GM10248 (cell line): ENCODE measurements around the gene LCN12.

Experiments
- CTCF ChIA-PET: fragments of 300-600 bp; sonication (Branson Sonifier 250); formaldehyde crosslinking; extraction: SDS; loops from one replicate; lab custom pipeline; 2021; ENCODE audit warnings: antibody characterized with exemption; lab: Yijun Ruan, JAX
- POLR2A ChIA-PET: fragments of 350-650 bp; sonication (Branson Sonifier 250); formaldehyde crosslinking; extraction: SDS; loops from one replicate; lab custom pipeline; 2020; ENCODE audit warnings: antibody characterized with exemption; lab: Yijun Ruan, JAX
- DNase-seq: peaks from one replicate; pipeline ENCODE4 v3.0.0; 2012; ENCODE audit errors: extremely low spot score
- TF ChIP-seq, protein P1 (sequence below): IDR thresholded peaks from 2 replicates; pipeline ENCODE4 v1.5.1; 2012; ENCODE audit warnings: mild to moderate bottlenecking, low read depth; ENCODE audit errors: extremely low read depth, missing control alignments, control extremely low read depth

Gene LCN12

GRCh38 chr9:136970361-136970760, 18.3 kb downstream of the LCN12 start:
- ChIA-PET POLR2A (no interaction called here), CTCF (interaction anchor here (1.2 to 2.1 kb wide), 3 partner anchors 9 to 94 kb away, joined by 3 to 6 read pairs (median 4); no protein-coding TSS in a partner anchor)
- TF ChIP-seq, protein P1, sequence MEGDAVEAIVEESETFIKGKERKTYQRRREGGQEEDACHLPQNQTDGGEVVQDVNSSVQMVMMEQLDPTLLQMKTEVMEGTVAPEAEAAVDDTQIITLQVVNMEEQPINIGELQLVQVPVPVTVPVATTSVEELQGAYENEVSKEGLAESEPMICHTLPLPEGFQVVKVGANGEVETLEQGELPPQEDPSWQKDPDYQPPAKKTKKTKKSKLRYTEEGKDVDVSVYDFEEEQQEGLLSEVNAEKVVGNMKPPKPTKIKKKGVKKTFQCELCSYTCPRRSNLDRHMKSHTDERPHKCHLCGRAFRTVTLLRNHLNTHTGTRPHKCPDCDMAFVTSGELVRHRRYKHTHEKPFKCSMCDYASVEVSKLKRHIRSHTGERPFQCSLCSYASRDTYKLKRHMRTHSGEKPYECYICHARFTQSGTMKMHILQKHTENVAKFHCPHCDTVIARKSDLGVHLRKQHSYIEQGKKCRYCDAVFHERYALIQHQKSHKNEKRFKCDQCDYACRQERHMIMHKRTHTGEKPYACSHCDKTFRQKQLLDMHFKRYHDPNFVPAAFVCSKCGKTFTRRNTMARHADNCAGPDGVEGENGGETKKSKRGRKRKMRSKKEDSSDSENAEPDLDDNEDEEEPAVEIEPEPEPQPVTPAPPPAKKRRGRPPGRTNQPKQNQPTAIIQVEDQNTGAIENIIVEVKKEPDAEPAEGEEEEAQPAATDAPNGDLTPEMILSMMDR, result no peak

DNA sequence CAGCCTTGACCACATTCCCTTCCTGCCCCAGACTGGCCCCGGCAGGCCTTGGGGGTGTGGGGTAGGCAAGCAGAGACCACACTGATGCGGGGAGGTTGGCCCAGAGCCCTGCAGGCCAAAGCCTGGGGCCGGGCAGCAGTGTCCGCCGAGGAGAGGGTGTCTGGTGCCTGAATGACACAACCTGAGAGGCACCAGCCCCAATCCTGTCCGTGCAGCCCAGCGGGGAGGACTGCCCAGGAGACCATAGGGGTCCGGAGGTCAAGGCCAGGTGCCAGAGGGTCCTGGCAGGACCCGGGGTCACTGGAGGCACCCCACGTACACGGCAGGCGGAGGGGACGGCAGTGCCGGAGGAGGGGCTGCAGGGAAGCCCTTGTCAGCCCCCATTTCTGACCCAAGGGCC, 19.7 kb downstream of the LCN12 start:
- TF ChIP-seq, protein P1, result no peak
- DNase-seq, result no peak
- ChIA-PET POLR2A (no interaction called here), CTCF (interaction anchor here (1.6 kb wide), 1 partner anchor 57 kb away, joined by 4 read pairs; no protein-coding TSS in a partner anchor)

More at GRCh38 chr9:136970361-136970760, 18.3 kb downstream of the LCN12 start:
- no peak for DNase-seq

DNA sequence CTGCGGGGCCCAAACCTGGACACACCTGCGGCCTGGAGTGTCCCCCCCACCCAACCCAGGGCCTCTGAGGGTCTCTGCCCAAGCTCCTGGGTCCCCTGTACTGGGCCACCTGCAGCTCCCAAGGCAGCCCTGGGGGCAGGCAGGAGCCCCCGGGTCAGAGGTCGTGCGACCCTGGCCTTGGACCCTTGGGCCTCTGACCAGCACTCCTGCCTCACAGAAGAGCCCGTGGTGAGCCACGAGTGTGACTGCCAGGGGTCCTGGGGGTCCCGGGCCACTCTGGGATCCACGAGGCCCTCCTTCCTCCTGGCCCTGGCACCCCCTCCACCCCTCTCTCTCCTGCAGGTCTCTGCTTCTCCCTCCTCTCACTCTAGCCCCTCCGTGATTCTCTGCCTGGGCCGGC, 20.3 kb downstream of the LCN12 start:
- ChIA-PET POLR2A (no interaction called here), CTCF (interaction anchor here (1.6 kb wide), 1 partner anchor 57 kb away, joined by 4 read pairs; no protein-coding TSS in a partner anchor)
- no peak for DNase-seq
- TF ChIP-seq, protein P1, result no peak

DNA sequence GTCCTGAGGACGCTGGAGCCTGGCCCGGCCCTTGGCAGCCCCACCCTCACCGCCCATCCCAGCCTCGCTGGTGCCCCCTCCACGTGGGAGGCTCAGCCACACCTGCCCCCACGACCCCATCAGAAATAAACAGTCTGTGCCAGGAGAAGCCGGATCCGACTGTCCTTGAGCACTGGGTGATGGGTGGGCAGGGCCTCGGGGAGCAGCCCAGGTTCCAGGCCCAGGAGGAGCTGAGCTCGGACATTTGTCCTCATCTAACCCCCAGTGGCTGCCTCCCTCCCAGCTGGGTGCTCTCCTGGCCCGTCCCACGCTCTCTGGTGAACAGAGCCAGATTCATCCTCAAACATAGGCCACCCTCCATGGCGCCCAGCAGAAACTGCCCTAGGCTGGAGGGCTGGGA, 20.7 kb downstream of the LCN12 start:
- POLR2A ChIA-PET, result no interaction called here
- TF ChIP-seq, protein P1, result no peak
- no peak for DNase-seq
- CTCF ChIA-PET, result interaction anchor here (1.6 kb wide), 1 partner anchor 56 kb away, joined by 4 read pairs; no protein-coding TSS in a partner anchor

GRCh38 chr9:136973618-136974617, 21.8 kb downstream of the LCN12 start:
- ChIA-PET POLR2A (interaction anchor here (0.6 kb wide), 1 partner anchor 247 kb away, joined by 3 read pairs; no protein-coding TSS in a partner anchor), CTCF (interaction anchor here (0.7 to 3.6 kb wide), 7 partner anchors 19 to 94 kb away, joined by 3 to 20 read pairs (median 3); partner anchors contain the start of genes C8G and CLIC3)
- no peak for DNase-seq

More at GRCh38 chr9:136973618-136974617, 21.8 kb downstream of the LCN12 start:
- TF ChIP-seq, protein P1, result no peak
